Liver (tissue), 3 donors: ENCODE measurements around the gene SLC12A5.

Experiments
- ATF3 ChIP-seq: IDR thresholded peaks from 2 replicates; pipeline ENCODE4 v1.6.1; 2016; ENCODE audit warnings: antibody characterized with exemption
- CTCF ChIP-seq: fragments of 150-350 bp; IDR thresholded peaks from 2 replicates; pipeline ENCODE4 v1.5.1; 2017; ENCODE audit warnings: improper control_type of control experiment, low read depth, low read length; ENCODE audit not compliant: missing input control
- GABPA ChIP-seq, 2 donors: IDR thresholded peaks in 1 of 2; conservative IDR thresholded peaks in 1 of 2; 2 replicates each; pipeline ENCODE4 v1.6.1; 2016; ENCODE audit warnings: antibody characterized with exemption in 2 of 2, mild to moderate bottlenecking in 1 of 2, moderate library complexity in 1 of 2
- HNF4G ChIP-seq: IDR thresholded peaks from 2 replicates; pipeline ENCODE4 v1.6.1; 2016; ENCODE audit warnings: antibody characterized with exemption
- donor health status: healthy.
- donor health status: healthy.

GRCh38 chr20:45991616-45992015 lies 37.4 kb upstream of the SLC12A5 start:
- TF ChIP-seq CTCF: no peak
- TF ChIP-seq GABPA (IDR thresholded peaks at IDR 0.05 in 1 of 2, conservative IDR thresholded peaks at IDR 0.05 in 1 of 2): no peak
- no peak for TF ChIP-seq HNF4G
- TF ChIP-seq ATF3: no peak
